Loucy (cell line): Measurements from ENCODE around the gene MST1R.

Source experiments
- H2AFZ ChIP-seq: fragments of 200-600 bp; sonication (generic); 2 replicates; pipeline ENCODE4 v1.6.0; 2016; ENCODE audit warnings: antibody characterized with exemption, mild to moderate bottlenecking, low read length, moderate library complexity
- H3F3A ChIP-seq: fragments of 200-600 bp; 2 replicates; pipeline ENCODE4 v1.6.0; 2016; ENCODE audit warnings: antibody characterized with exemption, low read depth, mild to moderate bottlenecking
- H3K27me3 ChIP-seq: fragments of 200-600 bp; sonication (generic); 2 replicates; pipeline ENCODE4 v1.6.1; 2014; ENCODE audit warnings: low read length, mild to moderate bottlenecking; ENCODE audit not compliant: insufficient read depth, poor library complexity, severe bottlenecking
- H3K36me3 ChIP-seq: fragments of 200-600 bp; sonication (generic); 2 replicates; pipeline ENCODE4 v1.6.1; 2016; ENCODE audit warnings: low read length; ENCODE audit not compliant: insufficient read depth
- H3K4me1 ChIP-seq: fragments of 200-600 bp; sonication (generic); 2 replicates; pipeline ENCODE4 v1.5.1; 2014; ENCODE audit warnings: low read length, mild to moderate bottlenecking; ENCODE audit not compliant: insufficient read depth, poor library complexity, severe bottlenecking
- H3K4me2 ChIP-seq: fragments of 200-600 bp; sonication (generic); 2 replicates; pipeline ENCODE4 v1.6.0; 2014; ENCODE audit warnings: antibody characterized with exemption, low read length, low read depth, mild to moderate bottlenecking; ENCODE audit not compliant: poor library complexity, severe bottlenecking
- H3K4me3 ChIP-seq: fragments of 200-600 bp; sonication (generic); 2 replicates; pipeline ENCODE4 v1.5.1; 2014; ENCODE audit warnings: low read length, mild to moderate bottlenecking, mixed read lengths; ENCODE audit not compliant: poor library complexity, severe bottlenecking
- H3K79me2 ChIP-seq: fragments of 200-600 bp; sonication (generic); 2 replicates; pipeline ENCODE4 v1.6.1; 2014; ENCODE audit warnings: low read length; ENCODE audit not compliant: insufficient read depth
- H3K9ac ChIP-seq: fragments of 200-600 bp; sonication (generic); 2 replicates; pipeline ENCODE4 v1.6.0; 2014; ENCODE audit warnings: mild to moderate bottlenecking, low read depth, low read length, moderate library complexity; ENCODE audit not compliant: poor library complexity, severe bottlenecking
- H3K9me2 ChIP-seq: fragments of 200-600 bp; sonication (generic); replicated peaks from 2 replicates; pipeline ENCODE4 v1.6.1; 2016; ENCODE audit warnings: low read depth, low read length, mixed read lengths
- H3K9me3 ChIP-seq: fragments of 200-600 bp; sonication (generic); 2 replicates; pipeline ENCODE4 v1.6.1; 2014; ENCODE audit warnings: mild to moderate bottlenecking, antibody characterized with exemption, low read length, low read depth; ENCODE audit not compliant: insufficient read depth
- H4K20me1 ChIP-seq: fragments of 200-600 bp; sonication (generic); 2 replicates; pipeline ENCODE4 v1.6.0; 2014; ENCODE audit warnings: antibody characterized with exemption, low read length, mild to moderate bottlenecking; ENCODE audit not compliant: insufficient read depth, poor library complexity, severe bottlenecking
- CTCF ChIP-seq: fragments of 200-600 bp; sonication (generic); conservative IDR thresholded peaks from 2 replicates; pipeline ENCODE4 v1.5.1; 2014; ENCODE audit warnings: mild to moderate bottlenecking, antibody characterized with exemption, low read length
- EZH2phosphoT487 ChIP-seq: fragments of 200-600 bp; IDR thresholded peaks from 2 replicates; pipeline ENCODE4 v1.6.1; 2018; ENCODE audit warnings: antibody characterized with exemption, mild to moderate bottlenecking, moderate library complexity, borderline replicate concordance

The MST1R gene

GRCh38 chr3:49898991-49899390, 4.7 kb downstream of the MST1R start:
- Histone ChIP-seq H3K9me3 (no peaks in the 10 kb centered on the region), H3F3A (no peaks in the 10 kb centered on the region), H3K79me2 (no peaks in the 10 kb centered on the region), H3K4me1 (no peaks in the 10 kb centered on the region), H3K4me3 (no peak overlapping the region), H3K27me3 (no peaks in the 10 kb centered on the region), H3K36me3 (no peaks in the 10 kb centered on the region), H3K4me2 (no peak overlapping the region), H2AFZ (no peak overlapping the region), H3K9ac (no peak overlapping the region), H4K20me1 (no peaks in the 10 kb centered on the region), H3K9me2 (no peaks in the 10 kb centered on the region)
- TF ChIP-seq EZH2phosphoT487 (no peak), CTCF (no peak)

- H2AFZ ChIP-seq = no peak overlapping the region
- no peaks in the 10 kb centered on the region for H3F3A ChIP-seq
- H3K4me3 ChIP-seq = no peak overlapping the region
- no peaks in the 10 kb centered on the region for H3K79me2 ChIP-seq
- no peaks in the 10 kb centered on the region for H3K36me3 ChIP-seq
- no peaks in the 10 kb centered on the region for H3K27me3 ChIP-seq
- no peak overlapping the region for H3K4me2 ChIP-seq
- no peaks in the 10 kb centered on the region for H3K9me2 ChIP-seq
- no peak overlapping the region for H3K9ac ChIP-seq
- H3K4me1 ChIP-seq = no peaks in the 10 kb centered on the region
- H4K20me1 ChIP-seq = no peaks in the 10 kb centered on the region
- TF ChIP-seq CTCF (no peak), EZH2phosphoT487 (no peak)
- H3K9me3 ChIP-seq = no peaks in the 10 kb centered on the region
Observed at GRCh38 chr3:49896345-49896744, 7.3 kb downstream of the MST1R start.

- TF ChIP-seq EZH2phosphoT487 = no peak
- TF ChIP-seq CTCF = no peak
Observed at GRCh38 chr3:49895791-49896190, 7.9 kb downstream of the MST1R start.

More at GRCh38 chr3:49895791-49896190, 7.9 kb downstream of the MST1R start:
- Histone ChIP-seq H3K4me3 (no peak overlapping the region), H3K4me1 (no peaks in the 10 kb centered on the region), H3K9ac (no peak overlapping the region), H3K4me2 (no peak overlapping the region), H3K9me2 (no peaks in the 10 kb centered on the region), H3K27me3 (no peaks in the 10 kb centered on the region), H3K79me2 (no peaks in the 10 kb centered on the region), H3F3A (no peaks in the 10 kb centered on the region), H4K20me1 (no peaks in the 10 kb centered on the region), H2AFZ (no peak overlapping the region), H3K36me3 (no peaks in the 10 kb centered on the region), H3K9me3 (no peaks in the 10 kb centered on the region)
